HEK293T (cell line): ENCODE measurements around the gene ABCB4.

Experiments
- FOXM1 ChIP-seq: fragments of 450-650 bp; IDR thresholded peaks from 2 replicates; pipeline ENCODE4 v1.6.1; 2017; ENCODE audit warnings: mild to moderate bottlenecking, borderline replicate concordance
- HDGF ChIP-seq: fragments of 450-650 bp; IDR thresholded peaks from 2 replicates; pipeline ENCODE4 v1.6.1; 2017; ENCODE audit warnings: antibody characterized with exemption, borderline replicate concordance

DNA sequence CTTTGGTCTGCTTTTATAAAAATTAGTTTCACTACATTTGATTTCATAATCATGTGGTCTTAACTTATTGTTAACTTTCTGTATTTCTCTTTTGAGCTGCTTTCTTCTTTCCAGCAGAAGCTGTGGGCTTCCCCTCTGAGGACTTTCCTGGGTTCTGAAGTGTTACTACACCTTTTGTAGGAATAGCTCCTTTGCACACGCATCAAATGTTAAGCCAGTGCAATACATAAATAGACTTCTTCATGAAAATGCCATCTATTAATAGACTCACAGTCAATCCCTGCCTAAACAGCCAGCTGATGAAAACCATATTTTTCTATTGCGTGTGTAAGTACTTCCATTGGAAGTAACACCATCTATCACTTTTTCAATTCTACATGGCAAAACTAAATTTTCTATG, 1.5 kb downstream of the ABCB4 start:
- TF ChIP-seq FOXM1 (no peak), HDGF (no peak)
